ENCODE results near the gene MYOCOS. TPM values are rescaled to one million over a fixed set of nuclear protein-coding genes. Genes with fewer than 3 reads are reported as not detected.
A peak's percentile ranks its signal among the peaks of the same experiment; 100 is the strongest.

Gene MYOCOS
- total RNA-seq, 2 donors from 2014 or later = not detected

DNA sequence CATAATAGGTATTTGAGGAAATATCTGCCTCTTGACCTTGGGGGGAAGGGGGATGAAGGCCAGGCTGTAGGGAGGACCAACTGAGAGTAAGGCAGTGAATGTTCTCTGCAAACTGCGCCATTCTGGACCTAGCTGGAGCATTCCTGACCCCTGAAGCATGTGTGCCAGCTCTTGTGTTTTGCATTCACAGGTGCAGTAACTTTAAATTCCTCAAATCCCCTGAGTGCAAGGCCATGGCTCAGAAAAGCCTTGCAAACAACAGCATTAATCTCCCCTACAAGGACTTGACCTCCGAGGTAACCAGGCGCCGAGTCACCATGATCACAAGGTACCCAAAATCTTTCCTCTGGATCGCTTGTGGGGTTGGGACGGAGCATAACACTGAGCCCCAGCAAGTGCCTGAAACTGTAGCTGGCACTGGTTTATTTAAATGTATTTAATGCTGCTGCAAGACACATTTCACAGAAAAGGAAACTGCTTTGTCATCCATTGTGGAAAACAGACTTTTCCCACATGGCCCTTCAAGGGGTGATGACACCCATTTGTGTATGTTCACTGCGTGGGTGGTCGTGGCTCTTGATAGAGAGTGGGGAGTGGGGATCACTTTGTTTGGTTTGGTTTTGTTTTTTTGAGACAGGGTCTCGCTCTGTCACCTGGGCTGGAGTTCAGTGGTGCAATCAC, 1.7 kb downstream of the MYOCOS start:
- H3K4me1 ChIP-seq (ENCODE audit: control insufficient read depth, insufficient read depth, low read length) = no peaks in the 10 kb centered on the region
- H3K27ac ChIP-seq (ENCODE audit: low read depth, low read length) = no peak overlapping the region
- H3K9ac ChIP-seq (ENCODE audit: extremely low read depth, low read length, poor library complexity, severe bottlenecking) = no peak overlapping the region
- TF ChIP-seq, protein P1, sequence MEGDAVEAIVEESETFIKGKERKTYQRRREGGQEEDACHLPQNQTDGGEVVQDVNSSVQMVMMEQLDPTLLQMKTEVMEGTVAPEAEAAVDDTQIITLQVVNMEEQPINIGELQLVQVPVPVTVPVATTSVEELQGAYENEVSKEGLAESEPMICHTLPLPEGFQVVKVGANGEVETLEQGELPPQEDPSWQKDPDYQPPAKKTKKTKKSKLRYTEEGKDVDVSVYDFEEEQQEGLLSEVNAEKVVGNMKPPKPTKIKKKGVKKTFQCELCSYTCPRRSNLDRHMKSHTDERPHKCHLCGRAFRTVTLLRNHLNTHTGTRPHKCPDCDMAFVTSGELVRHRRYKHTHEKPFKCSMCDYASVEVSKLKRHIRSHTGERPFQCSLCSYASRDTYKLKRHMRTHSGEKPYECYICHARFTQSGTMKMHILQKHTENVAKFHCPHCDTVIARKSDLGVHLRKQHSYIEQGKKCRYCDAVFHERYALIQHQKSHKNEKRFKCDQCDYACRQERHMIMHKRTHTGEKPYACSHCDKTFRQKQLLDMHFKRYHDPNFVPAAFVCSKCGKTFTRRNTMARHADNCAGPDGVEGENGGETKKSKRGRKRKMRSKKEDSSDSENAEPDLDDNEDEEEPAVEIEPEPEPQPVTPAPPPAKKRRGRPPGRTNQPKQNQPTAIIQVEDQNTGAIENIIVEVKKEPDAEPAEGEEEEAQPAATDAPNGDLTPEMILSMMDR (conservative IDR thresholded peaks at IDR 0.05) = no peak
- WGBS, 2 experiments (ENCODE audit: insufficient coverage in 1 of 2, insufficient read length in 1 of 2) = 93 to 94% methylated on average over 7 to 9 of the region's 9 CpGs
- no peaks in the 10 kb centered on the region for H3K9me3 Mint-ChIP-seq
- no peak for DNase-seq
- peak overlapping the region; percentile 40 for H3K27ac Mint-ChIP-seq
- no peaks in the 10 kb centered on the region for H3K27me3 ChIP-seq (ENCODE audit: control insufficient read depth, insufficient read depth, low read length, poor library complexity, severe bottlenecking)
- H3K36me3 Mint-ChIP-seq (ENCODE audit: low read depth) = no peaks in the 10 kb centered on the region
- H3K36me3 ChIP-seq (ENCODE audit: control insufficient read depth, insufficient read depth, low read length) = no peaks in the 10 kb centered on the region
- H3K9me3 ChIP-seq (ENCODE audit: control insufficient read depth, low read length) = no peaks in the 10 kb centered on the region
- no peaks in the 10 kb centered on the region for H3K27me3 Mint-ChIP-seq (ENCODE audit: insufficient read depth)
- H3K4me1 Mint-ChIP-seq = no peaks in the 10 kb centered on the region
- H3K4me3 Mint-ChIP-seq = no peak overlapping the region
- no peak overlapping the region for H3K4me3 ChIP-seq (ENCODE audit: low read length)

DNA sequence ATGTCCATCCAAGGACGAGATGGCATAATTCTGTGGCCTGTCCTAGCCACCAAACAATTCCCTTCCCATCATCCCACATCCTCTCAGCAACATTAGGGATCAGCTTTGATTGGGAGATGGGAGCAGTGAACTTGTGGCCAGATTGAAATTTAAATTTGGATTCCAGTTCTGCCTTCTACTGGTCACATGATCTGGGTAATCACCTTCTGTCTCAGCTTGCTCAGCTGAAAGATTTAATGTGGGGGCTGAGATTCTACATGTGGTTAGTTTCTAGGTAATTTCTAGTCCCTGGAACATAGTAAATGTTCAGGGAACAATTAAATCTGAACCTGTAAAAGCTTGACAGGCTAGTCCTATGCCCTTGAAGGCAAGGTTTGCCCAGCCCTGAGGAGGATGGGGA, 3.2 kb downstream of the MYOCOS start:
- Mint-ChIP-seq H3K4me3 (no peak overlapping the region), H3K27ac (no peak overlapping the region), H3K9me3 (no peaks in the 10 kb centered on the region), H3K4me1 (no peaks in the 10 kb centered on the region), H3K36me3 (ENCODE audit: low read depth) (no peaks in the 10 kb centered on the region), H3K27me3 (ENCODE audit: insufficient read depth) (no peaks in the 10 kb centered on the region)
- no peak for DNase-seq
- Histone ChIP-seq H3K36me3 (ENCODE audit: control insufficient read depth, insufficient read depth, low read length) (no peaks in the 10 kb centered on the region), H3K9ac (ENCODE audit: extremely low read depth, low read length, poor library complexity, severe bottlenecking) (no peak overlapping the region), H3K9me3 (ENCODE audit: control insufficient read depth, low read length) (no peaks in the 10 kb centered on the region), H3K27me3 (ENCODE audit: control insufficient read depth, insufficient read depth, low read length, poor library complexity, severe bottlenecking) (no peaks in the 10 kb centered on the region), H3K27ac (ENCODE audit: low read depth, low read length) (no peak overlapping the region), H3K4me1 (ENCODE audit: control insufficient read depth, insufficient read depth, low read length) (no peaks in the 10 kb centered on the region), H3K4me3 (ENCODE audit: low read length) (no peak overlapping the region)
- TF ChIP-seq, protein P1 (conservative IDR thresholded peaks at IDR 0.05) = no peak
- 94% methylated on average over 1 of the region's 1 CpG; no CpG with 5 or more reads in 1 of the 2 experiments for WGBS, 2 experiments (ENCODE audit: insufficient coverage in 1 of 2, insufficient read length in 1 of 2)

GRCh38 chr1:171627020-171627419, 5.0 kb downstream of the MYOCOS start:
- Histone ChIP-seq H3K4me3 (ENCODE audit: low read length) (no peak overlapping the region), H3K36me3 (ENCODE audit: control insufficient read depth, insufficient read depth, low read length) (no peaks in the 10 kb centered on the region), H3K4me1 (ENCODE audit: control insufficient read depth, insufficient read depth, low read length) (no peaks in the 10 kb centered on the region), H3K9me3 (ENCODE audit: control insufficient read depth, low read length) (peaks cover 4% of the 10 kb centered on the region), H3K27ac (ENCODE audit: low read depth, low read length) (no peak overlapping the region), H3K27me3 (ENCODE audit: control insufficient read depth, insufficient read depth, low read length, poor library complexity, severe bottlenecking) (no peaks in the 10 kb centered on the region), H3K9ac (ENCODE audit: extremely low read depth, low read length, poor library complexity, severe bottlenecking) (no peak overlapping the region)
- Mint-ChIP-seq H3K36me3 (ENCODE audit: low read depth) (no peaks in the 10 kb centered on the region), H3K4me3 (no peak overlapping the region), H3K9me3 (peaks cover under 1% of the 10 kb centered on the region), H3K4me1 (no peaks in the 10 kb centered on the region), H3K27me3 (ENCODE audit: insufficient read depth) (no peaks in the 10 kb centered on the region), H3K27ac (no peak overlapping the region)
- TF ChIP-seq, protein P1 (conservative IDR thresholded peaks at IDR 0.05) = no peak
- no peak for DNase-seq
- WGBS, 2 experiments (ENCODE audit: insufficient coverage in 1 of 2, insufficient read length in 1 of 2) = 0 to 72% methylated on average over 1 to 5 of the region's 5 CpGs
